PC-3 (cell line): Measurements from ENCODE around the gene SLC26A8. TPM values are rescaled to one million over a fixed set of nuclear protein-coding genes. Genes with fewer than 3 reads are reported as not detected.

Experiments used
- ATAC-seq: fragments of 200-7000 bp; cut with Tn5 transposase; 2 replicates; pipeline ENCODE4 v1.9.1; 2020; ENCODE audit warnings: mild to moderate bottlenecking, moderate library complexity
- BruUV-seq: library from RNA; stranded (reverse); fragments of 400-500 nt; replicated peaks from 2 replicates; lab custom pipeline; 2021; lab: Mats Ljungman, UMichigan
- CTCF ChIA-PET: fragments of 300-600 bp; sonication (Branson Sonifier 250); formaldehyde crosslinking; loops from one replicate; lab custom pipeline; 2022; ENCODE audit warnings: antibody characterized with exemption; lab: Charles Lee
- POLR2A ChIA-PET: fragments of 300-600 bp; sonication (Branson Sonifier 250); formaldehyde crosslinking; loops from one replicate; lab custom pipeline; 2022; ENCODE audit warnings: antibody characterized with exemption; ENCODE audit not compliant: unreplicated experiment; lab: Charles Lee
- DNase-seq: peaks from one replicate; pipeline ENCODE4 v3.0.0-alpha.2; 2015
- H2AFZ ChIP-seq: fragments of 300-600 bp; sonication (generic); 2 replicates; pipeline ENCODE4 v1.6.0; 2016; ENCODE audit warnings: antibody characterized with exemption, low read length
- H3F3A ChIP-seq: fragments of 300-600 bp; sonication (generic); one replicate; pipeline ENCODE4 v1.6.0; 2017; ENCODE audit warnings: antibody characterized with exemption, low read length, control low read depth, mild to moderate bottlenecking; ENCODE audit not compliant: unreplicated experiment
- H3K27ac ChIP-seq: fragments of 300-600 bp; sonication (generic); 2 replicates; pipeline ENCODE4 v1.5.1; 2016; ENCODE audit warnings: mild to moderate bottlenecking, low read length
- H3K27me3 ChIP-seq: fragments of 300-600 bp; sonication (generic); 2 replicates; pipeline ENCODE4 v1.6.1; 2016; ENCODE audit warnings: low read length, mixed read lengths
- H3K36me3 ChIP-seq: fragments of 300-600 bp; sonication (generic); 2 replicates; pipeline ENCODE4 v1.6.1; 2016; ENCODE audit warnings: low read depth, mixed run types, low read length, mixed read lengths
- H3K4me1 ChIP-seq: fragments of 300-600 bp; sonication (generic); 2 replicates; pipeline ENCODE4 v1.5.1; 2016; ENCODE audit warnings: low read length; ENCODE audit not compliant: insufficient read depth
- H3K4me2 ChIP-seq: fragments of 300-600 bp; sonication (generic); 2 replicates; pipeline ENCODE4 v1.6.0; 2016; ENCODE audit warnings: low read length
- H3K4me3 ChIP-seq: fragments of 300-600 bp; sonication (generic); 2 replicates; pipeline ENCODE4 v1.5.1; 2016; ENCODE audit warnings: mild to moderate bottlenecking, low read length, mixed read lengths
- H3K79me2 ChIP-seq: fragments of 300-600 bp; sonication (generic); 2 replicates; pipeline ENCODE4 v1.6.1; 2017; ENCODE audit warnings: low read length, mixed read lengths
- H3K9ac ChIP-seq: fragments of 300-600 bp; sonication (generic); 2 replicates; pipeline ENCODE4 v1.6.0; 2016; ENCODE audit warnings: mild to moderate bottlenecking, low read length
- H3K9me2 ChIP-seq: fragments of 300-600 bp; sonication (generic); replicated peaks from 2 replicates; pipeline ENCODE4 v1.6.1; 2016; ENCODE audit warnings: mixed run types, low read length, mixed read lengths
- H3K9me3 ChIP-seq: fragments of 300-600 bp; sonication (generic); 2 replicates; pipeline ENCODE4 v1.6.1; 2016; ENCODE audit warnings: low read length, mixed read lengths
- H4K20me1 ChIP-seq: fragments of 300-600 bp; sonication (generic); 2 replicates; pipeline ENCODE4 v1.6.1; 2016; ENCODE audit warnings: low read length, mixed read lengths
- CTCF ChIP-seq: fragments of 300-600 bp; sonication (generic); conservative IDR thresholded peaks from 2 replicates; pipeline ENCODE4 v1.5.1; 2017; ENCODE audit warnings: antibody characterized with exemption, low read depth, mild to moderate bottlenecking, low read length
- EZH2 ChIP-seq: fragments of 300-600 bp; sonication (generic); IDR thresholded peaks from one replicate; pipeline ENCODE4 v1.6.1; 2017; ENCODE audit warnings: antibody characterized with exemption, mild to moderate bottlenecking, low read length; ENCODE audit not compliant: unreplicated experiment
- EZH2phosphoT487 ChIP-seq: fragments of 300-600 bp; sonication (generic); IDR thresholded peaks from 2 replicates; pipeline ENCODE4 v1.6.1; 2018; ENCODE audit warnings: mild to moderate bottlenecking, antibody characterized with exemption, low read length, borderline replicate concordance
- intact Hi-C: fragments of 100-400 bp; cut with micrococcal nuclease; formaldehyde crosslinking; loops from 2 replicates; pipeline ENCODE4 v1.9.0; 2023
- total RNA-seq: library from RNA; depleted of rRNA; stranded (reverse); fragments of >200 nt; gene quantifications from 2 replicates; pipeline ENCODE4 v1.2.3, GENCODE V29; 2014

The SLC26A8 gene
- total RNA-seq, 1 experiment from 2014 or later, result not detected

- H3K79me2 ChIP-seq, result no peaks in the 10 kb centered on the region
- H3K4me3 ChIP-seq, result no peak overlapping the region
- peaks cover 10% of the 10 kb centered on the region; the same call in 1 of the 2 replicates for H3K4me1 ChIP-seq
- CTCF ChIA-PET, result interaction anchor here (0.5 kb wide), 1 partner anchor 384 kb away, joined by 16 read pairs; no protein-coding TSS in a partner anchor
- H3K27me3 ChIP-seq, result no peaks in the 10 kb centered on the region; the same call in 1 of the 2 replicates
- no peak for ATAC-seq
- no peaks in the 10 kb centered on the region for H3K9me2 ChIP-seq
- H3K36me3 ChIP-seq, result no peaks in the 10 kb centered on the region
- no peaks in the 10 kb centered on the region for H3F3A ChIP-seq
- no peak for DNase-seq
- no TSS peak for BruUV-seq
- no peaks in the 10 kb centered on the region for H3K9me3 ChIP-seq
- H4K20me1 ChIP-seq, result no peaks in the 10 kb centered on the region
- intact Hi-C loops, result loop anchor here (10.0 kb wide), 1 partner anchor 200 kb away; no protein-coding TSS in a partner anchor
- no peak overlapping the region for H3K27ac ChIP-seq
- no peak for TF ChIP-seq CTCF
- no peak for TF ChIP-seq EZH2
- TF ChIP-seq EZH2phosphoT487, result no peak
- no peak overlapping the region for H3K9ac ChIP-seq
- H2AFZ ChIP-seq, result no peak overlapping the region
- no peak overlapping the region for H3K4me2 ChIP-seq
- POLR2A ChIA-PET, result no interaction called here
Observed at GRCh38 chr6:35954333-35954732, 70.1 kb downstream of the SLC26A8 start.

- no peaks in the 10 kb centered on the region for H3K27me3 ChIP-seq
- ATAC-seq (peak; percentile 38; the same call in 1 of the 2 replicates), DNase-seq (peak; percentile 48)
- H3K36me3 ChIP-seq, result no peaks in the 10 kb centered on the region
- H3K9me2 ChIP-seq, result no peaks in the 10 kb centered on the region
- H3K27ac ChIP-seq, result no peak overlapping the region
- CTCF ChIA-PET, result interaction anchor here (0.6 kb wide), 1 partner anchor 19 kb away, joined by 3 read pairs; no protein-coding TSS in a partner anchor
- POLR2A ChIA-PET, result no interaction called here
- no peaks in the 10 kb centered on the region for H3K79me2 ChIP-seq
- no peaks in the 10 kb centered on the region for H4K20me1 ChIP-seq
- H3K4me3 ChIP-seq, result no peak overlapping the region
- H2AFZ ChIP-seq, result no peak overlapping the region
- H3K4me1 ChIP-seq, result no peaks in the 10 kb centered on the region
- peak; percentile 52 for TF ChIP-seq CTCF
- no peak for TF ChIP-seq EZH2phosphoT487
- no peak for TF ChIP-seq EZH2
- BruUV-seq, result no TSS peak
- no peak overlapping the region for H3K4me2 ChIP-seq
- H3F3A ChIP-seq, result no peaks in the 10 kb centered on the region
- H3K9me3 ChIP-seq, result no peaks in the 10 kb centered on the region
- intact Hi-C loops, result no loop called here
- H3K9ac ChIP-seq, result no peak overlapping the region
Observed at GRCh38 chr6:35948725-35949124, 75.7 kb downstream of the SLC26A8 start.

- H3K36me3 ChIP-seq, result no peaks in the 10 kb centered on the region
- H3F3A ChIP-seq, result no peaks in the 10 kb centered on the region
- no peaks in the 10 kb centered on the region for H3K9me2 ChIP-seq
- ChIA-PET POLR2A (no interaction called here), CTCF (no interaction called here)
- no peak for DNase-seq
- no peak overlapping the region for H3K4me3 ChIP-seq
- no peaks in the 10 kb centered on the region for H3K27me3 ChIP-seq
- no peaks in the 10 kb centered on the region for H4K20me1 ChIP-seq
- H3K9ac ChIP-seq, result no peak overlapping the region
- H3K79me2 ChIP-seq, result no peaks in the 10 kb centered on the region
- no peak overlapping the region for H3K27ac ChIP-seq
- no peak for ATAC-seq
- H2AFZ ChIP-seq, result no peak overlapping the region
- BruUV-seq, result no TSS peak
- TF ChIP-seq EZH2phosphoT487 (no peak), CTCF (no peak), EZH2 (no peak)
- H3K4me1 ChIP-seq, result no peaks in the 10 kb centered on the region
- no peaks in the 10 kb centered on the region for H3K9me3 ChIP-seq
- no peak overlapping the region for H3K4me2 ChIP-seq
- intact Hi-C loops, result no loop called here
Observed at GRCh38 chr6:35945650-35946025, 78.8 kb downstream of the SLC26A8 start.
